Right lobe of liver (tissue), 4 donors: Measurements from ENCODE around the gene HIGD1A.
A peak's percentile ranks its signal among the peaks of the same experiment; 100 is the strongest.

Source experiments
- POLR2A ChIP-seq: fragments of 450-650 bp; IDR thresholded peaks from one replicate; pipeline ENCODE4 v1.6.1; 2017; ENCODE audit warnings: antibody characterized with exemption, mild to moderate bottlenecking
- TF ChIP-seq, protein P1 (sequence below), 4 donors: fragments of 200-600 bp in 3 of 4; fragments of 450-650 bp in 1 of 4; IDR thresholded peaks; one replicate each; pipeline versions ENCODE4 v1.5.1 to v1.8.0; 2016 to 2022; ENCODE audit warnings: antibody characterized with exemption in 4 of 4, mild to moderate bottlenecking in 2 of 4
- donor health status: DM: no; HTN: no; CAD: no.
- donor health status: DM: no; HTN: no; CAD: no.
- donor health status: DM: no; HTN: yes; CAD: no.

DNA sequence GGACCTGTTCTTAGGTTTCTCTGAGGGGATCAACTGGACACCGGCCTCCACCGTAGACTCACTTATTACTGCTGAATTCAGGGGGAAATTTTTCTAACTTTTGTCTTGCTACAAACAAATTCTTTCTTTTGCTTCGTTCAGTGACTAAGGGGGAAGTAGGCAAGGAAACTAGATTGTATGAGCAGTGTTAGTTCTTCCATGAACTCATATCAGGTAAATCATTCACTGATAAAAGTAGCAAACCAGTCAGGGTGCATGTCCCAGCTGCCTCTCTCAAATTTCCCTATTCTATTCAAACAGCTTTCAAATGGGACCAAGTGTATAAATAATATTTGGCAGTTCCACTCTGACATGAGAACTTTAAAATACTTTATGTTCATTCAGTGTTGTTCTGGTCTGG is 23.9 kb downstream of the HIGD1A start:
- TF ChIP-seq POLR2A: peak; percentile 47
- TF ChIP-seq, protein P1, sequence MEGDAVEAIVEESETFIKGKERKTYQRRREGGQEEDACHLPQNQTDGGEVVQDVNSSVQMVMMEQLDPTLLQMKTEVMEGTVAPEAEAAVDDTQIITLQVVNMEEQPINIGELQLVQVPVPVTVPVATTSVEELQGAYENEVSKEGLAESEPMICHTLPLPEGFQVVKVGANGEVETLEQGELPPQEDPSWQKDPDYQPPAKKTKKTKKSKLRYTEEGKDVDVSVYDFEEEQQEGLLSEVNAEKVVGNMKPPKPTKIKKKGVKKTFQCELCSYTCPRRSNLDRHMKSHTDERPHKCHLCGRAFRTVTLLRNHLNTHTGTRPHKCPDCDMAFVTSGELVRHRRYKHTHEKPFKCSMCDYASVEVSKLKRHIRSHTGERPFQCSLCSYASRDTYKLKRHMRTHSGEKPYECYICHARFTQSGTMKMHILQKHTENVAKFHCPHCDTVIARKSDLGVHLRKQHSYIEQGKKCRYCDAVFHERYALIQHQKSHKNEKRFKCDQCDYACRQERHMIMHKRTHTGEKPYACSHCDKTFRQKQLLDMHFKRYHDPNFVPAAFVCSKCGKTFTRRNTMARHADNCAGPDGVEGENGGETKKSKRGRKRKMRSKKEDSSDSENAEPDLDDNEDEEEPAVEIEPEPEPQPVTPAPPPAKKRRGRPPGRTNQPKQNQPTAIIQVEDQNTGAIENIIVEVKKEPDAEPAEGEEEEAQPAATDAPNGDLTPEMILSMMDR (IDR thresholded peaks at IDR 0.05): no peak
